SK-N-SH (cell line): Measurements from ENCODE around the gene TFEB. TPM values are rescaled to one million over a fixed set of nuclear protein-coding genes. Genes with fewer than 3 reads are reported as not detected.

ENCODE experiments used
- CTCF ChIA-PET: fragments of 300-600, 350-600 bp; formaldehyde crosslinking; extraction: SDS; loops from one replicate; lab custom pipeline; 2021; lab: Yijun Ruan, JAX
- POLR2A ChIA-PET: fragments of 350-600 bp; sonication (Branson Sonifier 250); formaldehyde crosslinking; extraction: SDS; loops from one replicate; lab custom pipeline; 2020; ENCODE audit warnings: antibody characterized with exemption, inconsistent platforms; lab: Yijun Ruan, JAX
- DNase-seq: peaks from one replicate; pipeline ENCODE4 v3.0.0; 2012
- H2AFZ ChIP-seq: fragments of 200-600 bp; sonication (generic); 2 replicates; pipeline ENCODE4 v1.8.1; 2016; ENCODE audit warnings: antibody characterized with exemption, mild to moderate bottlenecking, low read depth
- H3F3A ChIP-seq: fragments of 200-600 bp; sonication (generic); replicated peaks from 2 replicates; pipeline ENCODE3; 2016; ENCODE audit warnings: antibody characterized with exemption, mild to moderate bottlenecking; ENCODE audit not compliant: insufficient read depth
- H3K27ac ChIP-seq, 2 experiments: fragments of 200-500 bp in 1 of 2; fragments of 200-600 bp in 1 of 2; sonication (Bioruptor generic) in 1 of 2; sonication (generic), shearing (Covaris generic) in 1 of 2; 2 replicates each; pipeline versions ENCODE4 v1.5.1 to v1.6.1; 2014 to 2016; ENCODE audit warnings: low read depth in 2 of 2, inconsistent platforms in 1 of 2, low read length in 1 of 2, mild to moderate bottlenecking in 1 of 2, mixed read lengths in 1 of 2
- H3K27me3 ChIP-seq: fragments of 200-600 bp; sonication (generic), shearing (Covaris generic); 2 replicates; pipeline ENCODE4 v1.6.1; 2016; ENCODE audit warnings: mixed run types; ENCODE audit not compliant: insufficient read depth
- H3K36me3 ChIP-seq, 2 experiments: fragments of 200-500 bp in 1 of 2; fragments of 200-600 bp in 1 of 2; sonication (Bioruptor generic) in 1 of 2; sonication (generic) in 1 of 2; replicated peaks in 1 of 2; 2 replicates each; pipeline versions ENCODE3 to v1.5.1; 2014 to 2016; ENCODE audit warnings: low read length in 1 of 2, mild to moderate bottlenecking in 1 of 2; ENCODE audit not compliant: insufficient read depth in 2 of 2, control insufficient read depth in 1 of 2
- H3K4me1 ChIP-seq, 2 experiments: fragments of 200-500 bp in 1 of 2; fragments of 200-600 bp in 1 of 2; sonication (Bioruptor generic) in 1 of 2; sonication (generic), shearing (Covaris generic) in 1 of 2; 2 replicates each; pipeline versions ENCODE4 v1.5.1 to v1.6.1; 2014 to 2016; ENCODE audit warnings: low read depth in 1 of 2, low read length in 1 of 2, mixed run types in 1 of 2; ENCODE audit not compliant: insufficient read depth in 2 of 2, control insufficient read depth in 1 of 2
- H3K4me2 ChIP-seq: fragments of 200-600 bp; sonication (generic), shearing (Covaris generic); 2 replicates; pipeline ENCODE4 v1.6.1; 2017; ENCODE audit warnings: mixed run types
- H3K4me3 ChIP-seq, 2 experiments: fragments of 200-500 bp in 1 of 2; fragments of 200-600 bp in 1 of 2; sonication (Bioruptor generic) in 1 of 2; sonication (generic), shearing (Covaris generic) in 1 of 2; 2 replicates each; pipeline versions ENCODE4 v1.5.1 to v1.8.1; 2014 to 2016; ENCODE audit warnings: low read depth in 2 of 2, inconsistent platforms in 1 of 2, low read length in 1 of 2, mild to moderate bottlenecking in 1 of 2, mixed read lengths in 1 of 2, moderate library complexity in 1 of 2
- H3K79me2 ChIP-seq: fragments of 200-600 bp; sonication (generic); 2 replicates; pipeline ENCODE4 v1.8.1; 2017; ENCODE audit warnings: mild to moderate bottlenecking; ENCODE audit not compliant: insufficient read depth
- H3K9ac ChIP-seq: fragments of 200-600 bp; sonication (generic); 2 replicates; pipeline ENCODE4 v1.6.1; 2017; ENCODE audit warnings: mixed run types
- H3K9me2 ChIP-seq: fragments of 200-600 bp; sonication (generic); 2 replicates; pipeline ENCODE4 v1.6.1; 2017; ENCODE audit warnings: mixed run types
- H3K9me3 ChIP-seq: fragments of 200-600 bp; sonication (generic); 2 replicates; pipeline ENCODE4 v1.6.1; 2017; ENCODE audit warnings: mixed run types, mild to moderate bottlenecking, moderate library complexity
- H4K20me1 ChIP-seq: fragments of 200-600 bp; sonication (generic); 2 replicates; pipeline ENCODE4 v1.6.1; 2017; ENCODE audit warnings: mild to moderate bottlenecking, mixed run types; ENCODE audit not compliant: insufficient read depth
- CHD2 ChIP-seq: fragments of 150-350 bp; IDR thresholded peaks from 2 replicates; pipeline ENCODE4 v1.6.1; 2018; ENCODE audit warnings: low read length; ENCODE audit not compliant: partially characterized antibody
- ELF1 ChIP-seq: IDR thresholded peaks from 2 replicates; pipeline ENCODE4 v1.4.0; 2012
- GATA2 ChIP-seq: sonication (generic); formaldehyde crosslinking; IDR thresholded peaks from 2 replicates; pipeline ENCODE4 v1.5.0; 2020; ENCODE audit warnings: mild to moderate bottlenecking, missing genetic modification reagents
- NRF1 ChIP-seq: IDR thresholded peaks from 2 replicates; pipeline ENCODE4 v1.6.1; 2012; ENCODE audit warnings: low read depth, mild to moderate bottlenecking, low read length
- PBX3 ChIP-seq: IDR thresholded peaks from 2 replicates; pipeline ENCODE4; 2012
- POLR2AphosphoS5 ChIP-seq: IDR thresholded peaks from 2 replicates; pipeline ENCODE4 v1.6.1; 2012; ENCODE audit warnings: low read depth, low read length
- REST ChIP-seq: IDR thresholded peaks from 2 replicates; pipeline ENCODE4 v1.6.1; 2012; ENCODE audit warnings: mild to moderate bottlenecking, low read depth, low read length, moderate library complexity
- RFX5 ChIP-seq: IDR thresholded peaks from 2 replicates; pipeline ENCODE4 v1.6.1; 2012; ENCODE audit warnings: mild to moderate bottlenecking, improper control_type of control experiment, low read length
- RXRA ChIP-seq: IDR thresholded peaks from 2 replicates; pipeline ENCODE4 v1.4.0; 2012; ENCODE audit warnings: low read depth, mild to moderate bottlenecking, borderline replicate concordance
- SMC3 ChIP-seq: IDR thresholded peaks from 2 replicates; pipeline ENCODE4 v1.6.1; 2012; ENCODE audit warnings: low read depth, low read length, improper control_type of control experiment
- TEAD4 ChIP-seq: IDR thresholded peaks from 2 replicates; pipeline ENCODE4 v1.4.0; 2012; ENCODE audit warnings: mild to moderate bottlenecking, borderline replicate concordance; ENCODE audit not compliant: insufficient read depth
- USF2 ChIP-seq: fragments of 150-350 bp; IDR thresholded peaks from 2 replicates; pipeline ENCODE4 v1.6.1; 2017; ENCODE audit warnings: antibody characterized with exemption, low read length, low read depth, borderline replicate concordance
- YY1 ChIP-seq: IDR thresholded peaks from 2 replicates; pipeline ENCODE4 v1.4.0; 2012; ENCODE audit warnings: low read depth, mild to moderate bottlenecking
- WGBS: methylation state at CpG from one replicate; pipeline ENCODE4 v1.1.6; 2017; ENCODE audit warnings: low lambda C conversion rate; 5-methylcytosine and 5-hydroxymethylcytosine counted together
- polyA plus RNA-seq, 3 experiments: library from polyadenylated mRNA; depleted of rRNA; stranded (reverse); fragments of >200 nt; gene quantifications; 2 replicates each; pipeline ENCODE4 v1.2.3, GENCODE V29; 2012
- TF ChIP-seq, protein P1 (sequence below): IDR thresholded peaks from 2 replicates; pipeline ENCODE4 v1.4.0; 2012; ENCODE audit warnings: low read depth, borderline replicate concordance
- TF ChIP-seq, protein P2 (sequence below): IDR thresholded peaks from 2 replicates; pipeline ENCODE4 v1.4.0; 2012; ENCODE audit warnings: low read depth

The TFEB gene
- polyA plus RNA-seq, 1 of the 3 experiments (the other 2 are of a cell fraction), result 6.2 TPM

- TF ChIP-seq PBX3, result no peak
- no peak for TF ChIP-seq ELF1
- TF ChIP-seq GATA2 (CRISPR knock-in tag), result no peak
Observed at GRCh38 chr6:41771058-41771983, 35.9 kb upstream of the TFEB start (continued).

GRCh38 chr6:41770381-41771057 lies 35.1 kb upstream of the TFEB start:
- ChIA-PET CTCF (interaction anchor here (1.0 to 2.4 kb wide), 2 partner anchors 16 to 87 kb away, joined by 3 to 12 read pairs; partner anchors contain the start of gene TOMM6), POLR2A (no interaction called here)
- Histone ChIP-seq H4K20me1 (no peaks in the 10 kb centered on the region), H3K4me1 (peaks cover 3 to 26% of the 10 kb centered on the region in 2 experiments; a peak in 2 of 4 replicates), H3K4me2 (no peak overlapping the region), H3K27ac (no peak overlapping the region), H2AFZ (no peak overlapping the region), H3K4me3 (no peak overlapping the region), H3K27me3 (no peaks in the 10 kb centered on the region), H3K36me3 (peaks cover 12 to 35% of the 10 kb centered on the region in 2 experiments), H3K9ac (no peak overlapping the region), H3F3A (no peaks in the 10 kb centered on the region), H3K79me2 (no peaks in the 10 kb centered on the region), H3K9me2 (no peaks in the 10 kb centered on the region), H3K9me3 (no peaks in the 10 kb centered on the region)
- 95% methylated on average over 10 of the region's 30 CpGs for WGBS
- TF ChIP-seq POLR2AphosphoS5 (no peak), NRF1 (no peak), YY1 (no peak), RFX5 (no peak), USF2 (no peak), SMC3 (no peak), GATA2 (CRISPR knock-in tag) (no peak)
- DNase-seq, result no peak

GRCh38 chr6:41769376-41769775 lies 34.0 kb upstream of the TFEB start:
- no peaks in the 10 kb centered on the region for H4K20me1 ChIP-seq
- no peaks in the 10 kb centered on the region for H3K9me3 ChIP-seq
- ChIA-PET POLR2A (no interaction called here), CTCF (interaction anchor here (0.9 to 2.4 kb wide), 6 partner anchors 9 to 320 kb away, joined by 3 to 12 read pairs (median 3); partner anchors contain the start of genes BYSL, MED20 and TOMM6)
- H3K9me2 ChIP-seq, result no peaks in the 10 kb centered on the region
- no peaks in the 10 kb centered on the region for H3K27me3 ChIP-seq
- no peaks in the 10 kb centered on the region for H3K79me2 ChIP-seq
- H3F3A ChIP-seq, result no peaks in the 10 kb centered on the region
- no peak for TF ChIP-seq RXRA
- no peak for TF ChIP-seq CHD2
- TF ChIP-seq REST, result no peak
- TF ChIP-seq, protein P1, sequence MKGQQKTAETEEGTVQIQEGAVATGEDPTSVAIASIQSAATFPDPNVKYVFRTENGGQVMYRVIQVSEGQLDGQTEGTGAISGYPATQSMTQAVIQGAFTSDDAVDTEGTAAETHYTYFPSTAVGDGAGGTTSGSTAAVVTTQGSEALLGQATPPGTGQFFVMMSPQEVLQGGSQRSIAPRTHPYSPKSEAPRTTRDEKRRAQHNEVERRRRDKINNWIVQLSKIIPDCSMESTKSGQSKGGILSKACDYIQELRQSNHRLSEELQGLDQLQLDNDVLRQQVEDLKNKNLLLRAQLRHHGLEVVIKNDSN, result no peak
- TF ChIP-seq, protein P2, sequence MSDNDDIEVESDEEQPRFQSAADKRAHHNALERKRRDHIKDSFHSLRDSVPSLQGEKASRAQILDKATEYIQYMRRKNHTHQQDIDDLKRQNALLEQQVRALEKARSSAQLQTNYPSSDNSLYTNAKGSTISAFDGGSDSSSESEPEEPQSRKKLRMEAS, result no peak
- no peak for TF ChIP-seq GATA2 (CRISPR knock-in tag)
- TF ChIP-seq TEAD4, result no peak
- TF ChIP-seq POLR2AphosphoS5, result no peak
- H3K4me1 ChIP-seq, result peaks cover 3 to 26% of the 10 kb centered on the region in 2 experiments; a peak in 2 of 4 replicates
- H3K9ac ChIP-seq, result no peak overlapping the region
- no peak overlapping the region for H3K4me2 ChIP-seq
- WGBS, result 100% methylated on average over 7 of the region's 8 CpGs
- no peak overlapping the region for H3K4me3 ChIP-seq
- no peak overlapping the region for H2AFZ ChIP-seq
- peaks cover 4 to 25% of the 10 kb centered on the region in 2 experiments for H3K36me3 ChIP-seq
- no peak for DNase-seq
- H3K27ac ChIP-seq, result no peak overlapping the region
